Endothelial cell of hepatic sinusoid (primary cell): Measurements from ENCODE around the gene PRSS50.

ENCODE experiments used
- in situ Hi-C: cut with HindIII; loops from 2 replicates; pipeline ENCODE4 v1.10.0; 2017; ENCODE audit warnings: low sequenced_read_pairs

Gene PRSS50

GRCh38 chr3:46693892-46694226 lies 23.8 kb downstream of the PRSS50 start:
- in situ Hi-C loops, result no loop called here

DNA sequence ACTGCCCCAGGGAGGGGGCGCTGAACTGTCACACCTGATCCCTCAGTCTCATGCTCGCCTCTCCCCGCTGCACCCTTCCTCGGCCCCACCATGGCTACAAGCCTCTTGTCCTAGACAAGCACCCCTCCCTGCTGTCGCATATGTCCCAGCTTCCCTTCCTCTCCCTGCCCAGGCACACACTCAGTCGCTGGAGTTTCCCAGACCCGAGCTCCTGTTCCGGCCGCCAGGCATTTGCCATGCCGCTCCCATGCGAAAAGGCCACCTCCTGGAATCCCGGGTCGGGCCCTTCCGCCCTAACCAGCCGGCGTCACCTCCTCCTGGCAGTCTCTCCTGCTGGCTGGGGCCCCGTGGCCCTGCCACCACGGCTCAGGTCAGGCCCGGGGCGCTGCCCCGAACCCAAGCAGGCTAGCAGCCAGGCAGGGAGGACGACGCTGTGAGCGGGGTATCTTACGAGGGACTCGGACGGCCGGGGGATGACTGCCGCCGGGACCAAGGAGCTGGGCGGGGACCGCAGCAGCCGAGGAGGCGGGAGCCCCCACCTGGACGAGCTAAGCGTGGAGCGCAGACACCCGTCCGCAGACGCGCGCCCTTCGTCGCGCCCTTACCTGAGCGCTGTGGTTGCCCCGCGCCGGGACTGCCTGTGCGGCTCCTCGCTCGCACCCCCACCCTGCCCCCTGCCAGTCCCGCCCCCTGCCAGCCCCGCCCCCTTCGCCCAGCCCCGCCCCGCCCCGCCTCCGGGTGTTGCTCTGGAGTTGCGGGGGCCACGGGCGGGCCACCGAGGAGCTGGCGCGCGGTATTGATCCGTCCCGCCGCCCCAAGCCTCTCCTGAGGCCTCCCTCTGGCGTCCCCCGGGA lies 24.4 kb downstream of the PRSS50 start, which contains the start of gene ALS2CL:
ALS2CL (minus strand) TSS at position 642 of the 854 bp plus-strand sequence. CDS start 4,239 bp downstream, outside the sequence.
- in situ Hi-C loops, result no loop called here

- in situ Hi-C loops, result no loop called here
These were observed 25.1 kb downstream of the PRSS50 start for GRCh38 chr3:46692566-46692990.

GRCh38 chr3:46690798-46691197 lies 26.9 kb downstream of the PRSS50 start:
- in situ Hi-C loops, result no loop called here

GRCh38 chr3:46685446-46685845 lies 32.2 kb downstream of the PRSS50 start:
- in situ Hi-C loops, result no loop called here

- in situ Hi-C loops, result no loop called here
These were observed 32.8 kb downstream of the PRSS50 start for GRCh38 chr3:46684891-46685290.

GRCh38 chr3:46682974-46683373 lies 34.7 kb downstream of the PRSS50 start:
- in situ Hi-C loops, result no loop called here

GRCh38 chr3:46681856-46682540 lies 35.7 kb downstream of the PRSS50 start:
- in situ Hi-C loops, result no loop called here

DNA sequence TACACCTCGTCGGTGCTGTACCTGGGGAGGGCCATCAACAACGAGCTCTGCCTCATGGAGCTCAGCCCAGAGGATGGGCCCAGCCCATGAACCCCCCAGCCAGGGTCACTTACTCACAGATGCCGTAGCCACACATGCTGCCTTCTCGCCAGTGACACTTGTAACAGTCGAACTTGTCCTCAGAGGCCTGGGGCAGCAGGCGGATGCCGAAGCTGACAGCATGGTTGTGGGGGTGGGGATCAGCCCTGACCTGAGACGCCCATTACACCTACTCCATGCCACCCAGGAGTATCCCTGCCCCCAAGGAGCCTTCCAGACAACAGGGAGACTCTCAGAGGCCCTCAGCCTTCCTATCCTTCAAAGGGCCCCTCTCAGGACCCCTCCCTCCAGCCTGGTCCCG lies 36.3 kb downstream of the PRSS50 start:
- in situ Hi-C loops, result no loop called here

DNA sequence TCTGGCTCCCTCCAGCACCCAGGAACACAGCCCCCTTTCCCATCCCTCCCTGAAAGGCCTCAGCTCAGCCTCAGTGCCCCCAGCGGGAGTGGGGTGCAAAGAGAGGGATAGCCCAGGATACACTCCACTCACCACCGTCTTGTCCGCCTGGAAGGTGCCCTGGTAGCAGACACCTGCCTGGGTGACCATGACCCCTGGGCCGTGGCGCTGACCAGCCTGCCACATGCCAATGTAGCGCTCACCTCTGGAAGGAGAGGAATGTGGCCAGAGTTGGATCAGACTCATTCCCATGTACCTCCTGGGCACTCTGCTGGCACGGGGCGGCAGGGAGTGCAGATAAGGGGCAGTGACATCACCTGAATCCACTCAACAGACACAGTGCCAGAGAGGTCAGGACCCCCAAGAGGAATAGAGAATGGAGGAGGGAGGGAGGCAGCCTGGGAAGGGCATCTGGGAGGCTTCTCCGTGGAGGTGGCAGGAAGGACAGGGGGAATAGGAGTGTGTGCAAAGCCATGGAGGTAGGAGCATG lies 37.3 kb downstream of the PRSS50 start:
- in situ Hi-C loops, result no loop called here

- in situ Hi-C loops, result no loop called here
These were observed 38.0 kb downstream of the PRSS50 start for GRCh38 chr3:46679681-46680080.

DNA sequence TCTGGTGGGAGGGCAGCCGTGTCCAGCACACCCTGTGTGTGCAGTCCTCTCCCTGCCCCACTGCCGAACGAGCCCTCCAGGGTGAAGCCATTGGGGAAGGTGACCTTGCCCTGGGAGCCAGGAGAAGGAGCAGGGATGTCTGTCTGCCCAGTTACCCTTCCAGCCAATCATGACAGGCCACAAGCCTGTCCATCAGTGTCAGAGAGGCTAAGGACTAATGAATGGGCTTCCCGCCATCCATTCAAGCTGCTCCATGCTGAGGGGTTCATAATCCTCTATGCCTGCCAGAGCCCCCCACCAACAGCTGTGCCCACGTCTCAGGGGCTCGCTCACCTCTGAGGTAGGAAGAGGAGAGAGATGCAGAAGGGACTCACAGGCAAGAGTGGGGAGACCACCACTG lies 39.4 kb downstream of the PRSS50 start:
- in situ Hi-C loops, result no loop called here

- in situ Hi-C loops, result no loop called here
These were observed 40.3 kb downstream of the PRSS50 start for GRCh38 chr3:46677411-46677726.

- in situ Hi-C loops, result no loop called here
These were observed 40.9 kb downstream of the PRSS50 start for GRCh38 chr3:46676601-46677410.

DNA sequence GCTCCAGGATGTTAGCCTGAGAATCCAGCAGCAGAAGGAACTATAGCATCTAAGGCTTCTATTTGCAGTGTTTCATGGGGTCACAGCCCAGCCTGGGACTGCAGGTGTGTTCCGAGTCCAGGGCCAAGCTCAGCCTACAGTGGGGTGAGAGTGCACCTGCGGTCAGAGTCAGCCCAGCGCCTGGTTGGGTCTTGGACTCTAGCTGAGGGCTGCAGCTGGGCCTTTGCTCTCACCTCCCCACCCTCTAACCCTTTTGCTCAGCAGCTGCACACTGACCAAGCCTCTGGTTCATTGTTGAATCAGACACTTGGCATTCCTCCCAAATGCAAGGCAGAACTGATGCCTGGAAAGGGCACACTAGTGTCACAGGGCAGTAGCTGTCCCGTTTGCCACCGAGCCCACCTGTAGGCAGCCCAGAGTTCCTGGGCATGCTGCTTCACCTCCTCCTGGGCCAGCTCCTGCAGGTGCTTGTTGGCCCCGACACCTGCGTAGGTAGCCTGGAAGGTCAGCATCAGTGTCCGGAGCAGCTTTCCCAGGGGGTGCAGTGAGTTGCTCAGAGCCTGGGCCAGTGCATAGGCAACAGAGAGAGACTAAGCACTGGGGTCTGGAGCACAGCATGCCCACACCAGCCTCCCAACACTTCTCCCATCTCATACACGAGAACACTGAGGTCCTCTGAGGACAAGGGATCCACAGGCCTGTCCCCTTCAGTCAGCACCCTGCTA lies 41.7 kb downstream of the PRSS50 start:
- in situ Hi-C loops, result no loop called here

- in situ Hi-C loops, result no loop called here
These were observed 42.2 kb downstream of the PRSS50 start for GRCh38 chr3:46675426-46675825.

DNA sequence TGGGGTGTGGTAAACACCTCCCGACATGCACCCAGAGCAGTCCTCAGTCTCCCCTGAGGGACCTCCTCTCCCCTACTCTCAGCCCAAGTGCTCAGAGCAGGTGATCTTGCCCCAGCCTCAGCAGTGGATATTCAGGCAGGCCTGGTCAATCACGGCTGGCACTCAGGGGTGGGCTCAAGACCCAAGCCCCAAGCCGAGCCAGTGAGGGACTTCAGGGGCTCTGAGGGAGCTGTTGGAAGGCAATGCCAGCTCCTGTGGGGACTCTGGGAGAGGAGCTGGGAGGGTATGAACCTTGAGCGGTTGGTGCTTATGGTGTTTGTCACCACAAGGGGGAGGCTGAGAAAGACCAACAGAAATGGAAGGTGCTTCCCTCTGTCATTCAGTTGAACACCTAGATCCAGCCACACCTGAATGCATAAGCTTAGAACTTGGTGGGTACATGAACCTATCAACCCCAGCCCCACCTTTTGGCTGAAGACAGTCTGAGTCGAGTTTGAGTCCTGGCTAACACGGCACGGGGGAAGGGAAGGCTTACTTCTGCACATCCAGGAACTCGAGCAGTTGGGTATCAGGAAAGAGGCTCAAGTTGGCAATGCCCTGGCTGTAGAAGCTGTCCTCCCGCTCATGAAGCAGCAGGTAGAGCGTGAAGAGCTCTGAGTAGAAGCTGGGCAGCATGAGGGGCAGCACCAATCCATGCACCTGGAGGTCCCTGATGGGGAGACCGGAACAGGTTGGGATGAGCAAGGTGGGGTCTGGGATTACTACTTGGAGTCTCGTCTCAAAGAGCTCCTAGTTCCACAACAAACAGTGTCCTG lies 43.4 kb downstream of the PRSS50 start:
- in situ Hi-C loops, result no loop called here

DNA sequence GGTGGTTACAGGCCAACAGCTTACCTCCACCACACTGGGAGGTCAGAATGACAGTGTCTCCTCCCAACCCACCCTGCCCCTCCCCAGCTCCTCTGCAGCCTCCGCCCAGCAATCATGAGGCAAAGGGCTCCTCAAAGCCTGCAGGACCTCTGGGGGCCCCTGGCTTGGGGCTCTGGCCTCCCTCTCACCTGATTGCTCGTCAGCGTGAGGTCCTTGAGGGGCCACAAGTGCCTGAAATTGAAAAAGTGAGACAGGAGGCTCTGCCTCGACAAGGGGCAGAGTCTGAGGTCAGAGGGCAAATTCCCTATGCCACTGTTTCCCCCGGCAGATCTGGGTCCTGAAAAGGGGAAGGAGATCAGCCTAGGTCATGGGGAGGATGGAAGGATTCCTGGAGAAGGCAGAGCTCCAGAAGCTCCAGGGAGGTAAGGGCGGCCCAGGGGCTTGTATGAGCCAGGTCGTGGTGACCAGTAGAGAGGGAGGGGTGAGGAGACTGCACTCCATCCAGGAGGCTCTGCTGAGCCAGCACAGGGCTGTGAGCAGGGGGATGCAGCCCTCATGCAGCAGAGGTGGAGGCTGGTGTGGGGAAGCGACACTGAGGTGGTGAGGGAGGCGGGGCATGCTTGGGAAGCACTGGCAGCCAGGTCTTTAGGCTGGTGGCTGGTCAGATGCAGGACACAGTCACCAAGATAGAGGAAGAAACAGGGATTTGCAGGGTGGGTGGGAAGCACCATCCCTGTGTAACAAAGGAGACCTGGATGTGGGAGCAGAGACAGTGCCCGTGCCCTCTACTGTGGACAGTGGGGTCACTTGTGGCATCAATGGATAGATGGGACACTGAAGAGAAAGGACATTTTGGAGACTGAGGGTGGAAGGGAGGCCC lies 44.3 kb downstream of the PRSS50 start:
- in situ Hi-C loops, result no loop called here

DNA sequence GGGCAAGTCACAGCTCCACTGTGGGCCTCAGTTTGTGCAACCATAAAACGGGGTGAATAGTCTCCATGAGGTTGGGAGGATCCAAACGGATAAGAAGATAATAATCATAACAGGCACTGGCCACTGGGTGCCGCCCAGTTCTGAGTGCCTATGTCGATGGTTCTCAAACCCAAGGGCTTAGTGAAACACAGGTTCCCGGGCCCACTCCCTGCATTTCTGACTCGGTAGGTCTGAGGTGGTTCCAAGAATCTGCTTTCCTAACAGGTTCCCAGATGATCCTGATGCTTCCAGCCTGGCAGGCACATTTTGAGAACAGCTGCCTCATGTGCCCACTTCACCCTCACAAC lies 45.3 kb downstream of the PRSS50 start:
- in situ Hi-C loops, result no loop called here
